Thyroid gland (tissue), 4 donors: ENCODE results near the gene HSPA1B.

Experiments used
- POLR2A ChIP-seq, 2 donors: fragments of 450-650 bp; IDR thresholded peaks; one replicate each; pipeline ENCODE4 v1.6.1; 2017; ENCODE audit warnings: antibody characterized with exemption in 2 of 2, mild to moderate bottlenecking in 2 of 2, moderate library complexity in 1 of 2
- TF ChIP-seq, protein P1 (sequence below), 6 experiments: fragments of 200-600 bp in 3 of 6; fragments of 450-650 bp in 3 of 6; sonication (generic) in 3 of 6; IDR thresholded peaks; one replicate each; pipeline ENCODE4 v1.5.1; 2016 to 2019; ENCODE audit warnings: antibody characterized with exemption in 6 of 6, mild to moderate bottlenecking in 2 of 6, inconsistent platforms in 1 of 6, moderate library complexity in 1 of 6

DNA sequence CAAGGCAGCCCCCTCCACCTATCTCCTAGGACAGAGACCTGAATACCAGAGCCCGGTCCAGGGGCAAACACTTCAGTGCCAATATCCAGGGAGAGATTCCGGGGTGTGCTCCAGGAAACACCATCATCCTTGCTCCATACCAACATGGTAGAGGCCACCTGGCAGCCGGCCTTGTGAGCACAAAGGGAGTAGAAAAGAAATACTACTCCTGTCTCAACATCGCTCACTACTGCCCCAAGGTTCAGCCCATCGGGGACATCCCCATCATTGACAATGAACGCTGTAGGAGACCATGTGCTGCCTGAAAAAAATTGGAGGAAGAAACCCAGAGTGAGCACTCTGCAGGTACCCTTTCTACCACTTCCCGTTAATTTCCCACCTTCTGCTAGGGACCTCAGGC is 33.6 kb downstream of the HSPA1B start:
- TF ChIP-seq, protein P1, sequence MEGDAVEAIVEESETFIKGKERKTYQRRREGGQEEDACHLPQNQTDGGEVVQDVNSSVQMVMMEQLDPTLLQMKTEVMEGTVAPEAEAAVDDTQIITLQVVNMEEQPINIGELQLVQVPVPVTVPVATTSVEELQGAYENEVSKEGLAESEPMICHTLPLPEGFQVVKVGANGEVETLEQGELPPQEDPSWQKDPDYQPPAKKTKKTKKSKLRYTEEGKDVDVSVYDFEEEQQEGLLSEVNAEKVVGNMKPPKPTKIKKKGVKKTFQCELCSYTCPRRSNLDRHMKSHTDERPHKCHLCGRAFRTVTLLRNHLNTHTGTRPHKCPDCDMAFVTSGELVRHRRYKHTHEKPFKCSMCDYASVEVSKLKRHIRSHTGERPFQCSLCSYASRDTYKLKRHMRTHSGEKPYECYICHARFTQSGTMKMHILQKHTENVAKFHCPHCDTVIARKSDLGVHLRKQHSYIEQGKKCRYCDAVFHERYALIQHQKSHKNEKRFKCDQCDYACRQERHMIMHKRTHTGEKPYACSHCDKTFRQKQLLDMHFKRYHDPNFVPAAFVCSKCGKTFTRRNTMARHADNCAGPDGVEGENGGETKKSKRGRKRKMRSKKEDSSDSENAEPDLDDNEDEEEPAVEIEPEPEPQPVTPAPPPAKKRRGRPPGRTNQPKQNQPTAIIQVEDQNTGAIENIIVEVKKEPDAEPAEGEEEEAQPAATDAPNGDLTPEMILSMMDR (IDR thresholded peaks at IDR 0.05): no peak
- TF ChIP-seq POLR2A (IDR thresholded peaks at IDR 0.05): no peak
